ENCODE results near the gene GPR149.

DNA sequence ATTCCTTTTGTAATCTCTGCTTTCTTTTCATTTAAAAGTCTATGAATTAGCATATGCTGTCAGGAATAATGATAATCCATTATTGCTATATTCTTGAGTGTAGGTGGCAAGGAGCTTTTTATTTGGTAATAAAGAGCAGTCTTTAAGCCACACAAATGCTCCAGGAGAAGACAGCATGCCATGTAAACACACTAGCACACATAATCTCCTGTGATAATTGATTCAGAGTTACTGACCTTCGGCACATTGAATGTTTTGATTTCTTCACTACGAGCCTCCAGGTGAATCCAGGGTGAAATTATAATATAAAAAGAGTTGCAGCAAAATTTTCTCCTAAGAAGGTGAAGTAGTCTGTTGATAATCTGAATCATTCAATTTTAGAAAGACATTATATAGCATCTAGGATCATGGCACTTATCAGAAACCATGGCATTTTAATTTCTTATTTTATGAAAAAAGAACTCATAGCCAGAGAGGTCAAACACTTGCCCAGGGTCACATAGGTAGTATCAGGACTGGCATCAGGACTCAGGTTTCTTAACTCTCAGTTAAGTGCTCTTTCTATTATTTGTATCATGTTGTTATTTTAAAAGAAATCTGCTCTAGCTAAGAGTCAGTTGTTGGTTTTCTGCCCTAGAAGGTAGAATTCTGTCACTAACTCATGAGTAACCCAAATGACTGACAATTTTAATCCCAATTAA is 84.4 kb downstream of the GPR149 start:
- TF ChIP-seq, protein P1, sequence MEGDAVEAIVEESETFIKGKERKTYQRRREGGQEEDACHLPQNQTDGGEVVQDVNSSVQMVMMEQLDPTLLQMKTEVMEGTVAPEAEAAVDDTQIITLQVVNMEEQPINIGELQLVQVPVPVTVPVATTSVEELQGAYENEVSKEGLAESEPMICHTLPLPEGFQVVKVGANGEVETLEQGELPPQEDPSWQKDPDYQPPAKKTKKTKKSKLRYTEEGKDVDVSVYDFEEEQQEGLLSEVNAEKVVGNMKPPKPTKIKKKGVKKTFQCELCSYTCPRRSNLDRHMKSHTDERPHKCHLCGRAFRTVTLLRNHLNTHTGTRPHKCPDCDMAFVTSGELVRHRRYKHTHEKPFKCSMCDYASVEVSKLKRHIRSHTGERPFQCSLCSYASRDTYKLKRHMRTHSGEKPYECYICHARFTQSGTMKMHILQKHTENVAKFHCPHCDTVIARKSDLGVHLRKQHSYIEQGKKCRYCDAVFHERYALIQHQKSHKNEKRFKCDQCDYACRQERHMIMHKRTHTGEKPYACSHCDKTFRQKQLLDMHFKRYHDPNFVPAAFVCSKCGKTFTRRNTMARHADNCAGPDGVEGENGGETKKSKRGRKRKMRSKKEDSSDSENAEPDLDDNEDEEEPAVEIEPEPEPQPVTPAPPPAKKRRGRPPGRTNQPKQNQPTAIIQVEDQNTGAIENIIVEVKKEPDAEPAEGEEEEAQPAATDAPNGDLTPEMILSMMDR (IDR thresholded peaks at IDR 0.05): no peak
- TF ChIP-seq POLR2A (IDR thresholded peaks at IDR 0.05): no peak
